ENCODE results near the gene FAM9C.

Gene FAM9C

GRCh38 chrX:13009844-13010243 lies 34.6 kb downstream of the FAM9C start:
- DNase-seq (ENCODE audit: insufficient read length, low spot score) (no peak), FAIRE-seq (no peak)
- TF ChIP-seq CTCF (IDR thresholded peaks at IDR 0.05; ENCODE audit: insufficient read depth, missing control alignments), result no peak

GRCh38 chrX:13009273-13009672 lies 35.1 kb downstream of the FAM9C start:
- no peak for TF ChIP-seq CTCF (IDR thresholded peaks at IDR 0.05; ENCODE audit: insufficient read depth, missing control alignments)
- FAIRE-seq (no peak), DNase-seq (ENCODE audit: insufficient read length, low spot score) (no peak)

GRCh38 chrX:13008851-13009250 lies 35.6 kb downstream of the FAM9C start:
- no peak for FAIRE-seq
- DNase-seq (ENCODE audit: insufficient read length, low spot score), result no peak
- TF ChIP-seq CTCF (IDR thresholded peaks at IDR 0.05; ENCODE audit: insufficient read depth, missing control alignments), result no peak

GRCh38 chrX:13008189-13008533 lies 36.3 kb downstream of the FAM9C start:
- TF ChIP-seq CTCF (IDR thresholded peaks at IDR 0.05; ENCODE audit: insufficient read depth, missing control alignments), result no peak
- FAIRE-seq (no peak), DNase-seq (ENCODE audit: insufficient read length, low spot score) (no peak)

GRCh38 chrX:13007519-13008188 lies 36.8 kb downstream of the FAM9C start:
- FAIRE-seq (no peak), DNase-seq (ENCODE audit: insufficient read length, low spot score) (no peak)
- TF ChIP-seq CTCF (IDR thresholded peaks at IDR 0.05; ENCODE audit: insufficient read depth, missing control alignments), result no peak

- DNase-seq (ENCODE audit: insufficient read length, low spot score), result no peak
- no peak for TF ChIP-seq CTCF (IDR thresholded peaks at IDR 0.05; ENCODE audit: insufficient read depth, missing control alignments)
- no peak for FAIRE-seq
These were observed 38.6 kb downstream of the FAM9C start for GRCh38 chrX:13005661-13006473.

Data from D721Med (cell line).